ENCODE results near the gene CILP2. TPM values are rescaled to one million over a fixed set of nuclear protein-coding genes. Genes with fewer than 3 reads are reported as not detected.

The CILP2 gene
- total and polyA plus RNA-seq, 2 experiments from 2014 or later: 4.0 to 21.6 TPM

- Histone ChIP-seq H3K27ac (ENCODE audit: low read depth) (no peak overlapping the region), H4K20me1 (replicated peaks; ENCODE audit: insufficient read depth) (peaks cover 15% of the 10 kb centered on the region), H3K4me1 (ENCODE audit: insufficient read depth) (no peaks in the 10 kb centered on the region), H2AFZ (no peak overlapping the region), H3K27me3 (ENCODE audit: insufficient read depth) (no peaks in the 10 kb centered on the region), H3K36me3 (ENCODE audit: insufficient read depth) (peaks cover 15% of the 10 kb centered on the region; the same call in 1 of the 2 replicates), H3K4me3 (no peak overlapping the region), H3K79me2 (replicated peaks; ENCODE audit: insufficient read depth) (no peaks in the 10 kb centered on the region; the same call in 1 of the 2 replicates), H3K9me2 (ENCODE audit: insufficient read depth) (no peaks in the 10 kb centered on the region), H3F3A (replicated peaks; ENCODE audit: low read depth) (0 out of 2 replicates have a peak, but pooled peaks cover 3% of the 10 kb centered on the region), H3K4me2 (no peak overlapping the region)
- ATAC-seq (no peak), DNase-seq (ENCODE audit: low spot score) (no peak)
- H3K27me3 Mint-ChIP-seq (ENCODE audit: insufficient read depth, low read depth, poor library complexity): peaks cover 10% of the 10 kb centered on the region
- H3K4me1 Mint-ChIP-seq: no peaks in the 10 kb centered on the region
- no peak overlapping the region for H3K4me3 Mint-ChIP-seq
- no peaks in the 10 kb centered on the region for H3K9me3 Mint-ChIP-seq
- H3K36me3 Mint-ChIP-seq (ENCODE audit: low read depth): peaks cover 82% of the 10 kb centered on the region
- H3K27ac Mint-ChIP-seq: no peak overlapping the region
- TF ChIP-seq ZNF331 (CRISPR knock-in tag; IDR thresholded peaks at IDR 0.05; ENCODE audit: low read depth): no peak
- no peak for TF ChIP-seq NANOG (IDR thresholded peaks at IDR 0.05; ENCODE audit: borderline replicate concordance)
- no peak for TF ChIP-seq EZH2phosphoT487 (IDR thresholded peaks at IDR 0.05; ENCODE audit: unreplicated experiment)
- TF ChIP-seq ETS1 (IDR thresholded peaks at IDR 0.05): no peak
- no peak for TF ChIP-seq CTCF (conservative IDR thresholded peaks at IDR 0.05; ENCODE audit: low read depth in 2 of 2)
- TF ChIP-seq ZNF462 (CRISPR knock-in tag; IDR thresholded peaks at IDR 0.05): no peak
- no peak for TF ChIP-seq JUNB (IDR thresholded peaks at IDR 0.05; ENCODE audit: unreplicated experiment)
- TF ChIP-seq POLR2AphosphoS5 (IDR thresholded peaks at IDR 0.05; ENCODE audit: low read depth): no peak
Observed at GRCh38 chr19:19498255-19498991, 39.6 kb upstream of the CILP2 start.

All from GM23338 (cell line).